Stimulated activated CD8-positive, alpha-beta memory T cell treated with anti-CD3 and anti-CD28 coated beads, Interleukin-7, amount 100 ng/mL, for 4 hours (primary cell): ENCODE data around the gene LORICRIN.
A peak's percentile ranks its signal among the peaks of the same experiment; 100 is the strongest.

Experiments used
- DNase-seq, 2 donors: peaks; one replicate each; pipeline ENCODE4 v3.0.0-alpha.2; 2020; ENCODE audit warnings: low read depth in 2 of 2

Gene LORICRIN

GRCh38 chr1:153259387-153259786, at the start of gene LORICRIN:
LORICRIN (plus strand) TSS chr1:153259687; CDS start chr1:153260950, 1,263 bp downstream.
- no peak for DNase-seq

- DNase-seq, result no peak
These were observed 49.3 kb upstream of the LORICRIN start for GRCh38 chr1:153210206-153210605.

GRCh38 chr1:153212201-153212600, 47.3 kb upstream of the LORICRIN start:
- no peak for DNase-seq

- DNase-seq, result no peak
These were observed 46.0 kb upstream of the LORICRIN start for GRCh38 chr1:153213519-153213918.

GRCh38 chr1:153217212-153217611, 42.3 kb upstream of the LORICRIN start, which contains the start of gene PRR9:
PRR9 (plus strand) TSS chr1:153217584; CDS start chr1:153218145, 561 bp downstream.
- DNase-seq, result no peak

GRCh38 chr1:153217744-153218416, 41.6 kb upstream of the LORICRIN start:
- DNase-seq, result no peak

- no peak for DNase-seq
These were observed 38.7 kb upstream of the LORICRIN start for GRCh38 chr1:153220606-153221303.

GRCh38 chr1:153223040-153223891, 36.2 kb upstream of the LORICRIN start:
- DNase-seq, result peak; percentile 2 to 6

GRCh38 chr1:153227810-153228209, 31.7 kb upstream of the LORICRIN start:
- no peak for DNase-seq

GRCh38 chr1:153228491-153228890, 31.0 kb upstream of the LORICRIN start:
- no peak for DNase-seq

- peak in 1 of 2 donors; percentile 1 for DNase-seq
These were observed 30.2 kb upstream of the LORICRIN start for GRCh38 chr1:153229076-153229829.

- no peak for DNase-seq
These were observed 28.1 kb upstream of the LORICRIN start for GRCh38 chr1:153231363-153231762.

- DNase-seq, result no peak
These were observed 27.7 kb upstream of the LORICRIN start for GRCh38 chr1:153231785-153232184.

GRCh38 chr1:153232553-153232952, 26.9 kb upstream of the LORICRIN start:
- DNase-seq, result no peak

- DNase-seq, result no peak
These were observed 26.0 kb upstream of the LORICRIN start for GRCh38 chr1:153233448-153233847.

GRCh38 chr1:153238527-153238926, 21.0 kb upstream of the LORICRIN start:
- DNase-seq, result no peak

- DNase-seq, result no peak
These were observed 17.3 kb upstream of the LORICRIN start for GRCh38 chr1:153242160-153242559.

- no peak for DNase-seq
These were observed 14.0 kb upstream of the LORICRIN start for GRCh38 chr1:153245466-153245865.

GRCh38 chr1:153246018-153246417, 13.5 kb upstream of the LORICRIN start:
- DNase-seq, result no peak

GRCh38 chr1:153246825-153247224, 12.7 kb upstream of the LORICRIN start:
- no peak for DNase-seq

GRCh38 chr1:153248176-153248879, 11.2 kb upstream of the LORICRIN start:
- no peak for DNase-seq
